HG03469 (cell line): ENCODE data around the gene DNTTIP2.
A peak's percentile ranks its signal among the peaks of the same experiment; 100 is the strongest.
"Not testable (repeated sequence)": the region's sequence is repeated elsewhere in the genome, so short reads cannot be mapped to it uniquely, and the experiment has no call there.

ENCODE experiments used
- ATAC-seq: cut with Tn5 transposase; IDR thresholded peaks from one replicate; pipeline ENCODE4 v1.9.1; 2021; ENCODE audit warnings: mild to moderate bottlenecking, moderate library complexity, moderate number of reproducible peaks; ENCODE audit not compliant: unreplicated experiment

DNTTIP2 gene

GRCh38 chr1:93842750-93843500 lies 36.1 kb downstream of the DNTTIP2 start:
- no peak for ATAC-seq

GRCh38 chr1:93841771-93842170 lies 37.2 kb downstream of the DNTTIP2 start:
- no peak for ATAC-seq

DNA sequence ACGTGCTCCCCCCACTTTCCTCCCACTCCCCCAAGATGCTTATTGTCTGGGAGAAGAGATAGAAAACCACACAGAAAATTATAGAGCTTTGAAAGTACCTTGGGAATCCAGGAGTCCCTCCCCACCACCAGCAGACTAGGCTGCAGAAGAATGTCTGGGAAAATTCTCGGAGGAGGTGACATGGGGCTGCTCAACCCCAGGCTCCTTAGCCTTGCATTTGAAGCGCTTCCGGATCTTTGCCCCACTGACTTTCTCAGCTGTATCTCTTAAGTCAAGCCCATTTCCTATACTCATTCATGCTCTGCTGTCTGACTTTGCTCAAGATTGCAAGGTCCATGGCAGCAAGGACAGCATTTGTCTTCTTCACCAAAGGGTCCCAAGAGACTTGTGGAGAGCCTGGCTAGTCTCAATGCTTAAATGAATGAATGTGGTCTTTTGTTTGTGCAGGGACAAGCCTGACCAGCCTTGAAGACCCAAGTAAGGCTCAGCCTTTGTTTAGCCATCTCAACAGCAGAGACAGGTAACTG lies 38.0 kb downstream of the DNTTIP2 start:
- no peak for ATAC-seq

GRCh38 chr1:93839753-93840152 lies 39.3 kb downstream of the DNTTIP2 start:
- no peak for ATAC-seq

GRCh38 chr1:93839307-93839706 lies 39.7 kb downstream of the DNTTIP2 start:
- ATAC-seq: no peak

- no peak for ATAC-seq
Measured at GRCh38 chr1:93837961-93838360, 41.0 kb downstream of the DNTTIP2 start.

DNA sequence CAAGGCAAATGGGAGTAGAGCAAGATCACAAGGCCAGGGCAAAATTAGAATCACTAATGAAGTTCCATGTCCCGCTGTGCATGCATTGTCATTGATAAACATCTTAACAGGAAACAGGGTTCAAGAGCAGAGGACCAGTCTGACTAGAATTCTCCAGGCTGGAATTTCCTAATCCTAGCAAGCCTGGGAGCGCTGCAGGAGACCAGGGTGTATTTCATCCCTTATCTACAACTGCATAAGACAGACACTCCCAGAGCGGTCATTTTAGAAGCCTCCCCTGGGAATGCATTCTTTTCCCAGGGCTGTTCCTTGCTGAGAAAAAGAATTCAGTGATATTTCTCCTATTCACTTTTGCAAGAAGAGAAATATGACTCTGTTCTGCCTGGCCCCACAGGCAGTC lies 45.7 kb downstream of the DNTTIP2 start:
- not testable (repeated sequence) for ATAC-seq

DNA sequence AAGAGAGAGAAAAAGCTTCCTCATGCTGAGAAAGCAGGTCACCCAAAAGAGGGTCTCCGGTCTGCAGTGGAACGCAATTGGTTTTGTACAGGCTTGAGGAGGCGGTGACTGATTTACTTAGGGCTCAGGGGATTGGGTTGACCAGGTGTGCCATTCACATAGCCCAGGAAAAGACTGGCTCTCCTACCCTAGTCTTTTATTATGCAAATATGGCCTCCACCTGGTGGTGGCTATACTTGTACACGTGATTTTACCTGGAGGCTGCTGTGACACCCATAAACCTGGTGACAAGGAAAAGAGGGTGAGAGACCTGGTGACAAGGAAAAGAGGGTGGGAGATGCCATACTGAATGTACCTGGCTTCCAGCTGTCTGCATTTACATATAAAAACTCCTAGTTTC lies 49.9 kb downstream of the DNTTIP2 start:
- ATAC-seq: no peak

- ATAC-seq: no peak
Measured at GRCh38 chr1:93828367-93828755, 50.6 kb downstream of the DNTTIP2 start.

GRCh38 chr1:93827633-93828366 lies 51.2 kb downstream of the DNTTIP2 start:
- no peak for ATAC-seq

DNA sequence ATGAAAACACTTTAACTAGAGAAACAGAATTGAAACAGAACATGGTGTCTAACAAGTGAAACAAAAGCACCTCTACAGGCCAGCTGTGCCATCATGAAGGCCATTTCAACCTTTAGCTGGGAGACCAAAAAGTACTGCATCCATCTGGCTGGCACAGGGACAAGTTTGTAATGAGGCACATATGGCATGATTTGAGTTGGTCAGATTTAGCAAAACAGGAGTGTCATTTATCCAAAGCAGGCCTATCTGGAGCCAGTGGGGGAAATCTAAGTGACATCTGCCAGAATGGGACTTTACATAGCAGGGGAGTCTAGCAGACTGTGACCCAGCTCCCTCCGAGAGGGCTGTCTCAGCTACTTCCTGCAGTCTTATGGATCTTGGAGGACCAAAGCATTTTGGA lies 51.9 kb downstream of the DNTTIP2 start:
- no peak for ATAC-seq

DNA sequence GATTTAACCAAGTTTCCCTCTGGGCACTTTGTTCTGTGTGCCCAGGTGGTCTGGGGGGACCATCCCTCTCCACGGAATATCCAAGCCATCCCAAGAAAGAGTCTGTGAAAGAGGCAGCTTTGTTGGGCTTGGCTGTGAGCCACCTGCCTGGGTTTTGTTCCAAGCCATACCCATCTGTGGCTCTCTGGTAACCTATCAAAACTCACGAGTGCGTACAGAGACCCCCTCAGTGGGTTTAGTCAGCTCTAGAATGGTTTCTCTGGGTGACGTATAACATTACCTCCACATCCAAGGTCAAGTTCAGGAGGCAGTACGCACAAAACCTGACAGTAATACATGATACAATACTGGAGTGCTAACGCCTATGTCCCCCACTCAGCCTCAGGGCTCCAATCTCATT lies 54.2 kb downstream of the DNTTIP2 start:
- ATAC-seq: no peak

- no peak for ATAC-seq
Measured at GRCh38 chr1:93822730-93823425, 56.1 kb downstream of the DNTTIP2 start.

- no peak for ATAC-seq
Measured at GRCh38 chr1:93821423-93822144, 57.4 kb downstream of the DNTTIP2 start.

- ATAC-seq: no peak
Measured at GRCh38 chr1:93820554-93821422, 58.2 kb downstream of the DNTTIP2 start.

- no peak for ATAC-seq
Measured at GRCh38 chr1:93818570-93818959, 60.4 kb downstream of the DNTTIP2 start.

DNA sequence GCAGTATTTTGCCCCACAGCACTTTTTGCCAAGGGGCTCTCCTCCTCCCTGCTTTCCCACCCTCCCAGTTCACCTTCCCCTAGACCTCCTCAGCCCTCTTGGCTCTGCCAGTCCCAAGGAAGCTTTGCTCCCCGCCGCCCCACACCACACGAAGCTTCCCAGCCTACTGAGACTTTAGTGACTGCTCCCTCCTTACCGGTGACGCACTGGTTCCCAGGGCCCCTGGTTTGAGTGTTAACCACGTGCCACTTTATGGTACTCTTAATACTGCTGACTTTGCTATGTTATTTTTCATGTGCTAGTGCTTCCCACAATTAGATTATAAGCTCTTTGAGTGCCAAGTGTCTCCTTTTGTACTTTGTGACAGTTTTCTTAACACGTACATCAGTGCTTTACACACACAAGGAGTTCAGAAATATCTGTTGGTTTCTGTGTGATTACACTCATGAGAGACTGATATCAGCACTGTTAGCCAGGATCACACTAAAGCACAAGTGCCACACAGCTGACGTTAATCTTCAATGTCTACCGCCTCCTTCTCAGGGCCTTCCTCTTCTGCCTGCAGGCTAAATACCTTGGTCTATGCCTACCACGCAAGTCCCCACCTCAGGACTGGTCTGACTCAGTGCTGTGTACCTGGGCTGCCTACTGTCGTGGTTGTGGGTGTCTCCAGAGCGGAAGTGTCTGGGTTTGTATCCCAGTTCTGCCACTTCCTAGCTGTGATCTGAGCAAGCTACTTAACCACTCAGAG lies 61.0 kb downstream of the DNTTIP2 start:
- peak; percentile 43 for ATAC-seq

DNA sequence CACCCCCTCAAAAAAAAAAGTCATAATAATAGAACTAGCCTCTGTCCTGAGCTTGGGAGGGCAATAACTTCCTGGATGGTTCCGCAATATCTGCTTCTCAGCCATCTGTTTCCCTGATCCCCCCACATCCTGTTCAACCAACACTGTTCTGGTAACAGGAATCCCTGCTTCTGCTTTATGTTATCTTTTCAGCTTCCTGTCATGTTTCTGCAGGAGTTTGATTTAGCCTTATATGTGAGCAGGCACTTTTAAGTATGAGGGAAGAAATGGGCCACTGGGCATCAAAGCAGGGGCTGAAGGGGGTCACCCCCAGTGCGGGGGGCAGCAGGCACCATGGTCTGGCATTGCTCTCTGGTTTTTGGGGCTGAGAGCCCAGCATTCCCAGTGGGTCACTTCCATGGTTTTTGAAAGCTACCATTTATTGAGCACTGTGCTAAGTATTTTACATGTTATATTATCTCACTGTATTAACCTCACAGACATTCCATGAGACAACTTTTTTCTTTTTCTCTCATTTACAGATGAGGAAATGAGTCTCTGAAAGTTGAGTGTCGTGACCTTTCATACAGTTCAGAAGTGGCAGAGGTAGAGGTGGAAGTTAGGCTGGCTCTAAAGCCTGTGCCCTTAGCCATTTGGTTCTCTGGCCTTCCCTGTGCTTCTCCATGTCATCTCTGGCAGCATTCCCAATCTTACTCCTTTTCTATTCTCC lies 61.9 kb downstream of the DNTTIP2 start:
- no peak for ATAC-seq
